Panc1 (cell line): ENCODE data around the gene UTF1. TPM values are rescaled to one million over a fixed set of nuclear protein-coding genes. Genes with fewer than 3 reads are reported as not detected.

Experiments used
- ATAC-seq: fragments of 200-7000 bp; cut with Tn5 transposase; 2 replicates; pipeline ENCODE4 v1.9.1; 2020; ENCODE audit warnings: mild to moderate bottlenecking, moderate library complexity
- BruUV-seq: library from RNA; stranded (reverse); fragments of 400-500 nt; replicated peaks from 2 replicates; lab custom pipeline; 2021; lab: Mats Ljungman, UMichigan
- CTCF ChIA-PET: fragments of 300-600 bp; sonication (Branson Sonifier 250); formaldehyde crosslinking; loops from one replicate; lab custom pipeline; 2022; ENCODE audit warnings: antibody characterized with exemption; lab: Charles Lee
- POLR2A ChIA-PET: fragments of 300-600 bp; sonication (Branson Sonifier 250); formaldehyde crosslinking; loops from one replicate; lab custom pipeline; 2022; ENCODE audit warnings: antibody characterized with exemption; lab: Charles Lee
- DNase-seq: peaks from one replicate; pipeline ENCODE4 v3.0.0-alpha.2; 2010; ENCODE audit warnings: low read depth, low spot score
- H3K27ac ChIP-seq: 2 replicates; pipeline ENCODE4 v1.5.1; 2011; ENCODE audit warnings: mild to moderate bottlenecking, low read length, inconsistent platforms
- H3K27me3 ChIP-seq: fragments of 200-500 bp; sonication (Bioruptor generic); 2 replicates; pipeline ENCODE4 v1.6.0; 2014; ENCODE audit warnings: low read length, inconsistent platforms; ENCODE audit not compliant: control insufficient read depth, insufficient read depth
- H3K36me3 ChIP-seq: fragments of 200-500 bp; sonication (Bioruptor generic); 2 replicates; pipeline ENCODE4 v1.5.1; 2014; ENCODE audit warnings: inconsistent platforms, mild to moderate bottlenecking, low read length, moderate library complexity; ENCODE audit not compliant: control insufficient read depth, insufficient read depth
- H3K4me1 ChIP-seq: 2 replicates; pipeline ENCODE4 v1.5.1; 2011; ENCODE audit warnings: inconsistent platforms, mild to moderate bottlenecking, low read length, moderate library complexity; ENCODE audit not compliant: control insufficient read depth, insufficient read depth
- H3K4me3 ChIP-seq, 2 experiments: 2 replicates each; pipeline ENCODE4 v1.5.1; 2011 to 2012; ENCODE audit warnings: low read depth in 2 of 2, low read length in 2 of 2, mild to moderate bottlenecking in 2 of 2, inconsistent platforms in 1 of 2, moderate library complexity in 1 of 2
- H3K9me3 ChIP-seq: fragments of 200-500 bp; sonication (Bioruptor generic); 2 replicates; pipeline ENCODE4 v1.5.1; 2014; ENCODE audit warnings: low read depth, mild to moderate bottlenecking, inconsistent platforms, low read length, moderate library complexity; ENCODE audit not compliant: control insufficient read depth, insufficient read depth
- POLR2AphosphoS5 ChIP-seq: IDR thresholded peaks from 2 replicates; pipeline ENCODE4 v1.6.1; 2012; ENCODE audit warnings: mild to moderate bottlenecking, low read depth, low read length, moderate library complexity
- REST ChIP-seq, 2 experiments: IDR thresholded peaks; 2 replicates each; pipeline ENCODE4 v1.6.1; 2011 to 2012; ENCODE audit warnings: low read depth in 2 of 2, control low read depth in 1 of 2, low read length in 1 of 2, mild to moderate bottlenecking in 1 of 2, moderate library complexity in 1 of 2; ENCODE audit not compliant: insufficient read depth in 1 of 2
- SIN3A ChIP-seq: IDR thresholded peaks from 2 replicates; pipeline ENCODE4 v1.6.1; 2012; ENCODE audit warnings: low read depth, mild to moderate bottlenecking, low read length, moderate library complexity, borderline replicate concordance; ENCODE audit not compliant: insufficient read depth
- TCF7L2 ChIP-seq: IDR thresholded peaks from 2 replicates; pipeline ENCODE4 v1.6.1; 2011; ENCODE audit warnings: mild to moderate bottlenecking, low read depth, low read length, inconsistent platforms
- in situ Hi-C: cut with HindIII; loops from 2 replicates; pipeline ENCODE4 v1.10.0; 2016; ENCODE audit warnings: low sequenced_read_pairs, low pct_unique_long_range_greater_than_20kb
- intact Hi-C: fragments of 100-400 bp; cut with micrococcal nuclease; formaldehyde crosslinking; loops from one replicate; pipeline ENCODE4 v1.10.0; 2022; ENCODE audit not compliant: unreplicated experiment
- total RNA-seq: library from RNA; stranded (reverse); gene quantifications from one replicate; pipeline ENCODE4 v1.2.1, GENCODE V29; 2021; ENCODE audit not compliant: unreplicated experiment
- TF ChIP-seq, protein P1 (sequence below): fragments of 450-650 bp; IDR thresholded peaks from 2 replicates; pipeline ENCODE4 v1.5.1; 2017; ENCODE audit warnings: mild to moderate bottlenecking

The UTF1 gene
- total RNA-seq, 1 experiment from 2014 or later: not detected

DNA sequence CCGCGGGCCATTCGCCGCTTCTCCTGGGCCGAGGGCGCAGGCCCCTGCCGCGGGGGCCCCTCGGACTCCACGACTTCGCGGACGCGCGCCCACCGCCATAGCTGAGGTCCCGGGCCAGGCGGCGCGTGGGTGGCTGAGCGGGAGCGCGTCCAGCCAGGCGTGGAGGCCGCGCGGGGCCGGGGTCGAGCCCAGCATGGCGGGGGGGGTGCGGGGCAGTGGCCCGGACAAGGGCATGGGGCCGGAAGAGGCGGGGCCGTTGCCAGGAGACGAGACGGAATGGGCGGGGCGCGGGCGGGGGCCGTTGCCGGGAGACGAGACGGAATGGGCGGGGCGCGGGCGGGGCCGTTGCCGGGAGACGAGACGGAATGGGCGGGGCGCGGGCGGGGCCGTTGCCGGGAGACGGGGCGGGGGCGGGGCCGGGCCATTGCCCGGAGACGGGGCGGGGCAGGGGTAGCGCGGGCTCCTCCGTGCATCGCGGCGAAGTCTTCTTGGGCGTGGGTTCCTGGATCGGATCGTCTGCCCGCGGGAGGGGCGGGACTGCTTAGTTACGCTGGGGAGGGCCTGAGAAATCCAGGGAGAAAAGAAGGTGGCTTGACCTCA is 31.8 kb downstream of the UTF1 start:
- ATAC-seq (peak; percentile 55), DNase-seq (no peak)
- H3K27ac ChIP-seq: peak overlapping the region; percentile 4; the same call in 1 of the 2 replicates
- no TSS peak for BruUV-seq
- in situ Hi-C loops (no loop called here), intact Hi-C loops (no loop called here)
- H3K27me3 ChIP-seq: no peaks in the 10 kb centered on the region
- peaks cover 45% of the 10 kb centered on the region for H3K4me1 ChIP-seq
- H3K4me3 ChIP-seq: peak overlapping the region; percentile 56 to 58
- no peaks in the 10 kb centered on the region for H3K36me3 ChIP-seq
- TF ChIP-seq, protein P1, sequence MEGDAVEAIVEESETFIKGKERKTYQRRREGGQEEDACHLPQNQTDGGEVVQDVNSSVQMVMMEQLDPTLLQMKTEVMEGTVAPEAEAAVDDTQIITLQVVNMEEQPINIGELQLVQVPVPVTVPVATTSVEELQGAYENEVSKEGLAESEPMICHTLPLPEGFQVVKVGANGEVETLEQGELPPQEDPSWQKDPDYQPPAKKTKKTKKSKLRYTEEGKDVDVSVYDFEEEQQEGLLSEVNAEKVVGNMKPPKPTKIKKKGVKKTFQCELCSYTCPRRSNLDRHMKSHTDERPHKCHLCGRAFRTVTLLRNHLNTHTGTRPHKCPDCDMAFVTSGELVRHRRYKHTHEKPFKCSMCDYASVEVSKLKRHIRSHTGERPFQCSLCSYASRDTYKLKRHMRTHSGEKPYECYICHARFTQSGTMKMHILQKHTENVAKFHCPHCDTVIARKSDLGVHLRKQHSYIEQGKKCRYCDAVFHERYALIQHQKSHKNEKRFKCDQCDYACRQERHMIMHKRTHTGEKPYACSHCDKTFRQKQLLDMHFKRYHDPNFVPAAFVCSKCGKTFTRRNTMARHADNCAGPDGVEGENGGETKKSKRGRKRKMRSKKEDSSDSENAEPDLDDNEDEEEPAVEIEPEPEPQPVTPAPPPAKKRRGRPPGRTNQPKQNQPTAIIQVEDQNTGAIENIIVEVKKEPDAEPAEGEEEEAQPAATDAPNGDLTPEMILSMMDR: no peak
- TF ChIP-seq POLR2AphosphoS5: peak; percentile 32; the same call in 1 of the 2 replicates
- ChIA-PET POLR2A (interaction anchor here (0.8 kb wide), 1 partner anchor 122 kb away, joined by 3 read pairs; no protein-coding TSS in a partner anchor), CTCF (no interaction called here)
- no peaks in the 10 kb centered on the region for H3K9me3 ChIP-seq

DNA sequence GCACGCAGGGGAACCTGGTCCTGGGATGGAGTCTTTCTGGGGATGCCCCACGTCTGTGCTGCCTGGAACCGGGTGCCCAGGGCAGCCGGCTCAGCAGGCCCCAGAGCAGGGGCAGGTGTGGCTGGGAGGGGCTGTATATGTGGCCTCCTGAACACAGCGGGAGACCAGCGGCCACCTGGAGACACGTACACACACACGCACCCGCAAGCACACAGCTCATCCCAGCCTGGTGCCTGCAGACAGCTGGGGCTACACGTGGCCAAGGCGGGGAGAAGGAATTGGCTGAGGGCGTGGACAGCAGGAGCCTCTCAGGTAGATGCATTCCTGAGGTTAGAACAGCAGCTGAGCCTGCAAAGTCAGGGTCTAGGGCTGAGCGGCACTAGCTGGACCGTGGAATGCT is 32.7 kb downstream of the UTF1 start:
- in situ Hi-C loops (no loop called here), intact Hi-C loops (no loop called here)
- ChIA-PET CTCF (no interaction called here), POLR2A (no interaction called here)
- Histone ChIP-seq H3K36me3 (no peaks in the 10 kb centered on the region), H3K4me3 (no peak overlapping the region), H3K27me3 (no peaks in the 10 kb centered on the region), H3K4me1 (peaks cover 39% of the 10 kb centered on the region), H3K27ac (0 out of 2 replicates have a peak overlapping the region, but pooled peaks have one; percentile 4), H3K9me3 (no peaks in the 10 kb centered on the region)
- DNase-seq (no peak), ATAC-seq (no peak)
- BruUV-seq: no TSS peak
- TF ChIP-seq SIN3A (no peak), REST (IDR thresholded peaks at IDR 0.05; ENCODE audit: insufficient read depth in 1 of 2, low read depth in 2 of 2, low read length in 1 of 2) (no peak), TCF7L2 (no peak), POLR2AphosphoS5 (no peak)
- TF ChIP-seq, protein P1: no peak
